CD4-positive, alpha-beta T cell (primary cell): ENCODE results near the gene SNTG2. TPM values are rescaled to one million over a fixed set of nuclear protein-coding genes. Genes with fewer than 3 reads are reported as not detected.

Source experiments
- ATAC-seq: fragments of 200-7000 bp; cut with Tn5 transposase; one replicate; pipeline ENCODE4 v1.10.0; 2022; ENCODE audit warnings: mild to moderate bottlenecking; ENCODE audit not compliant: poor library complexity
- CTCF ChIA-PET: fragments of 350-600 bp; sonication (Branson Sonifier 250); formaldehyde crosslinking; loops from one replicate; lab custom pipeline; 2021; ENCODE audit warnings: antibody characterized with exemption, inconsistent platforms; lab: Charles Lee
- POLR2A ChIA-PET: fragments of 350-600 bp; sonication (Branson Sonifier 250); formaldehyde crosslinking; loops from one replicate; lab custom pipeline; 2021; ENCODE audit warnings: antibody characterized with exemption, inconsistent platforms; lab: Charles Lee
- DNase-seq, 14 experiments: peaks; one replicate each; pipeline ENCODE4 v3.0.0-alpha.2; 2013 to 2020; ENCODE audit warnings: mixed read lengths in 2 of 14
- H3K27ac ChIP-seq, 2 donors: one replicate each; pipeline versions ENCODE4 v1.5.1 to v1.7.0; 2013; ENCODE audit warnings: low read length in 2 of 2, low read depth in 1 of 2, mild to moderate bottlenecking in 1 of 2
- H3K27me3 ChIP-seq, 2 experiments: 1 replicate in 1 of 2; 2 replicates in 1 of 2; pipeline versions ENCODE4 v1.6.1 to v1.7.0; 2013; ENCODE audit warnings: low read length in 2 of 2, control low read depth in 1 of 2, mild to moderate bottlenecking in 1 of 2, moderate library complexity in 1 of 2; ENCODE audit not compliant: insufficient read depth in 2 of 2, control insufficient read depth in 1 of 2
- H3K36me3 ChIP-seq: one replicate; pipeline ENCODE4 v1.6.1; 2013; ENCODE audit warnings: low read length, control low read depth; ENCODE audit not compliant: insufficient read depth
- H3K4me1 ChIP-seq: one replicate; pipeline ENCODE4 v1.6.1; 2013; ENCODE audit warnings: low read length, control low read depth; ENCODE audit not compliant: insufficient read depth
- H3K4me3 ChIP-seq: one replicate; pipeline ENCODE4 v1.5.1; 2013; ENCODE audit warnings: mild to moderate bottlenecking, low read length, moderate library complexity
- H3K9me3 ChIP-seq, 2 experiments: 1 replicate in 1 of 2; 2 replicates in 1 of 2; pipeline versions ENCODE4 v1.6.1 to v1.7.0; 2013; ENCODE audit warnings: low read length in 2 of 2, mild to moderate bottlenecking in 2 of 2, control low read depth in 1 of 2, moderate library complexity in 1 of 2; ENCODE audit not compliant: control insufficient read depth in 1 of 2, insufficient read depth in 1 of 2
- H3K27ac Mint-ChIP-seq: one replicate; pipeline ENCODE4 v1.8.0; 2020; ENCODE audit warnings: mixed read lengths
- H3K27me3 Mint-ChIP-seq: one replicate; pipeline ENCODE4 v1.8.0; 2021; ENCODE audit warnings: mixed read lengths
- H3K36me3 Mint-ChIP-seq: one replicate; pipeline ENCODE4 v1.8.0; 2021; ENCODE audit warnings: low read depth, mixed read lengths
- H3K4me1 Mint-ChIP-seq: one replicate; pipeline ENCODE4 v1.8.0; 2021; ENCODE audit warnings: low read depth, mixed read lengths
- H3K4me3 Mint-ChIP-seq: one replicate; pipeline ENCODE4 v1.8.0; 2020; ENCODE audit warnings: mild to moderate bottlenecking, mixed read lengths
- H3K9me3 Mint-ChIP-seq: one replicate; pipeline ENCODE4 v1.8.0; 2020; ENCODE audit warnings: mixed read lengths
- intact Hi-C, 2 experiments: fragments of 100-400 bp; cut with DNase I in 1 of 2; cut with micrococcal nuclease in 1 of 2; formaldehyde crosslinking; loops; one replicate each; pipeline versions ENCODE4 v1.15.1 to v1.9.0; 2023 to 2025; cut with DNase I, micrococcal nuclease
- total RNA-seq, 174 experiments: library from RNA in 2 of 174; stranded (reverse) in 2 of 174; gene quantifications; one replicate each; pipeline ENCODE4 v1.2.3 and lab custom pipeline; 2021 to 2026
- TF ChIP-seq, protein P1 (sequence below): fragments of 200-600 bp; IDR thresholded peaks from one replicate; pipeline ENCODE4 v1.8.0; 2022; ENCODE audit warnings: antibody characterized with exemption, mild to moderate bottlenecking

SNTG2 gene
- total RNA-seq, 2 experiments from 2014 or later = 1.1 to 1.5 TPM

DNA sequence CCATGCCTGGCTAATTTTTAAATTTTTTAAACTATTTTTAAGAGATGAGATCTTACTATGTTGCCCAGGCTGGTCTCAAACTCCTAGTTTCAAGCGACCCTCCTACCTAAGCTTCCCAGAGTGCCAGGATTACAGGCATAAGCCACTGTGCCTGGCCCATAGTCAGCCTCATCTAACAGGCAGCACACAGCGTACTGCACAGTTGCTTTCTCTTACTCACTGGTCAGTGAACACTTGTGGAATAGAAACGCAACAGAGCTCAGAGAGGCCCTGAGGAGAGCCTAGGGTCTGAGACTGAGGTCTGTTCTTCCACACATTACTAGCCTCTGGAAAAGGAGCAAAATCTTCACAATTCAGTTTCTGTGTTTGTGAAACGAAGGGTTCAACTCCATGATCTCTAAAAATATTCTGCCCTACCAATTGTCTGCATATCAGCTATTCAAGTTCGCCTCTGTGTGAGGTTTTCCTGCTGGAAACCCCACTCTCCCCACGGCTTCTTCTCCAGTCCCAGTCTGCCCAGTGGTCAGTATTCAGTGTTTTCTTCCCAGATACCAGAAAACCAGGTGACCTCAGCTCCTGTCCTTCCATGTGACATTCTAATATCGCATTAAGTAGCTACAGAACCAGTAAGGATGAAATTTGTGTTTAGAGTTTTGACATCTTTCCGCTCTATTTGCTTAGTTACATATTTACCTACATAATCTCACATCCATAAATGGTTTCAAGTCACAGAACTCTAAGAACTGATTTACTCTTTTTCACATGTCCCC, 26.6 kb upstream of the SNTG2 start:
- peaks cover 0 to 6% of the 10 kb centered on the region in 2 experiments for H3K9me3 ChIP-seq
- no peak overlapping the region for H3K4me3 ChIP-seq
- ATAC-seq (no peak), DNase-seq (no peak)
- H3K27ac ChIP-seq = no peak overlapping the region
- no peak overlapping the region for H3K4me3 Mint-ChIP-seq
- no peaks in the 10 kb centered on the region for H3K4me1 Mint-ChIP-seq
- no peak overlapping the region for H3K27ac Mint-ChIP-seq
- H3K36me3 Mint-ChIP-seq = no peaks in the 10 kb centered on the region
- peaks cover 12% of the 10 kb centered on the region for H3K27me3 Mint-ChIP-seq
- no peaks in the 10 kb centered on the region for H3K36me3 ChIP-seq
- POLR2A ChIA-PET = no interaction called here
- CTCF ChIA-PET = no interaction called here
- no peaks in the 10 kb centered on the region for H3K9me3 Mint-ChIP-seq
- no peaks in the 10 kb centered on the region for H3K27me3 ChIP-seq
- intact Hi-C loops = no loop called here
- TF ChIP-seq, protein P1, sequence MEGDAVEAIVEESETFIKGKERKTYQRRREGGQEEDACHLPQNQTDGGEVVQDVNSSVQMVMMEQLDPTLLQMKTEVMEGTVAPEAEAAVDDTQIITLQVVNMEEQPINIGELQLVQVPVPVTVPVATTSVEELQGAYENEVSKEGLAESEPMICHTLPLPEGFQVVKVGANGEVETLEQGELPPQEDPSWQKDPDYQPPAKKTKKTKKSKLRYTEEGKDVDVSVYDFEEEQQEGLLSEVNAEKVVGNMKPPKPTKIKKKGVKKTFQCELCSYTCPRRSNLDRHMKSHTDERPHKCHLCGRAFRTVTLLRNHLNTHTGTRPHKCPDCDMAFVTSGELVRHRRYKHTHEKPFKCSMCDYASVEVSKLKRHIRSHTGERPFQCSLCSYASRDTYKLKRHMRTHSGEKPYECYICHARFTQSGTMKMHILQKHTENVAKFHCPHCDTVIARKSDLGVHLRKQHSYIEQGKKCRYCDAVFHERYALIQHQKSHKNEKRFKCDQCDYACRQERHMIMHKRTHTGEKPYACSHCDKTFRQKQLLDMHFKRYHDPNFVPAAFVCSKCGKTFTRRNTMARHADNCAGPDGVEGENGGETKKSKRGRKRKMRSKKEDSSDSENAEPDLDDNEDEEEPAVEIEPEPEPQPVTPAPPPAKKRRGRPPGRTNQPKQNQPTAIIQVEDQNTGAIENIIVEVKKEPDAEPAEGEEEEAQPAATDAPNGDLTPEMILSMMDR = no peak
- no peaks in the 10 kb centered on the region for H3K4me1 ChIP-seq

GRCh38 chr2:924701-925100, 25.9 kb upstream of the SNTG2 start:
- ATAC-seq = no peak
- Histone ChIP-seq H3K4me1 (no peaks in the 10 kb centered on the region), H3K36me3 (no peaks in the 10 kb centered on the region), H3K27ac (no peak overlapping the region), H3K9me3 (peaks cover 0 to 6% of the 10 kb centered on the region in 2 experiments), H3K4me3 (no peak overlapping the region), H3K27me3 (no peaks in the 10 kb centered on the region)
- no peaks in the 10 kb centered on the region for H3K36me3 Mint-ChIP-seq
- no peak overlapping the region for H3K27ac Mint-ChIP-seq
- H3K27me3 Mint-ChIP-seq = peaks cover 12% of the 10 kb centered on the region
- H3K9me3 Mint-ChIP-seq = no peaks in the 10 kb centered on the region
- intact Hi-C loops = no loop called here
- ChIA-PET POLR2A (no interaction called here), CTCF (no interaction called here)
- no peak for DNase-seq
- H3K4me1 Mint-ChIP-seq = no peaks in the 10 kb centered on the region
- TF ChIP-seq, protein P1 = no peak
- H3K4me3 Mint-ChIP-seq = no peak overlapping the region

GRCh38 chr2:925309-925708, 25.3 kb upstream of the SNTG2 start:
- H3K4me3 ChIP-seq = no peak overlapping the region
- H3K27ac ChIP-seq = no peak overlapping the region
- no peaks in the 10 kb centered on the region for H3K27me3 ChIP-seq
- Mint-ChIP-seq H3K4me3 (no peak overlapping the region), H3K4me1 (no peaks in the 10 kb centered on the region), H3K27me3 (peaks cover 12% of the 10 kb centered on the region), H3K27ac (no peak overlapping the region), H3K36me3 (no peaks in the 10 kb centered on the region), H3K9me3 (no peaks in the 10 kb centered on the region)
- no peak for ATAC-seq
- intact Hi-C loops = no loop called here
- H3K9me3 ChIP-seq = peaks cover 0 to 6% of the 10 kb centered on the region in 2 experiments
- CTCF ChIA-PET = no interaction called here
- no peaks in the 10 kb centered on the region for H3K36me3 ChIP-seq
- H3K4me1 ChIP-seq = no peaks in the 10 kb centered on the region
- POLR2A ChIA-PET = no interaction called here
- no peak for DNase-seq
- TF ChIP-seq, protein P1 = no peak
